Ovary (tissue), 3 donors: ENCODE measurements around the gene PLCB3.

ENCODE experiments used
- POLR2A ChIP-seq: fragments of 450-650 bp; IDR thresholded peaks from one replicate; pipeline ENCODE4 v1.6.1; 2017; ENCODE audit warnings: antibody characterized with exemption, mild to moderate bottlenecking, moderate library complexity
- TF ChIP-seq, protein P1 (sequence below), 3 donors: fragments of 450-650 bp in 2 of 3; fragments of 200-600 bp in 1 of 3; IDR thresholded peaks; one replicate each; pipeline versions ENCODE4 v1.5.1 to v1.8.0; 2016 to 2022; ENCODE audit warnings: antibody characterized with exemption in 3 of 3, mild to moderate bottlenecking in 1 of 3
- donor health status: DM: no; HTN: no; CAD: no.

DNA sequence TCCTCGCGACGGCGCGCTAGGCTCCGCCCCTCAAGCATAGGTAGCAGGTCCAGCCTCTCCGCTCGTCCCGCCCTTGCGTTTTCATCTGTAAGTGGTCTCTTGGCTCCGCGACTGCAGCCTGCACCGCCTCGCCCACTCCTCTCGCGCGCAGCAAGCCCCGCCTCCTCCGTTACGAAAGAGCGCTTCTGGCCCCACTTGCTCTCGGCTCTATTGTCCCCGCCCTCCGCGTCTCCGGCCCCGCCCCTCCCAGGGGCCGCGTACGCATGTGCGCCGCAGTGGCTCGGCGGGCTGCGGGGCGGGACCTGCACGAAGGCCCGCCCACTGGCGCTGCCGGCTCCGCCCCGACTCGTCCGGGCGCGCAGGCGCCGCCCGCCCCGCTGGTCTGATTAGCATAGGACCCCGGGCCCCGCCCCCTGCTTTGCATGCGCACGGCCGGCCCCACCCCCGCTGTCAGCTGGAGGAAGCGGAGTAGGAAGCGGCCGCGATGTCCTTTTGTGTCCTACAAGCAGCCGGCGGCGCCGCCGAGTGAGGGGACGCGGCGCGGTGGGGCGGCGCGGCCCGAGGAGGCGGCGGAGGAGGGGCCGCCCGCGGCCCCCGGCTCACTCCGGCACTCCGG is 53.9 kb downstream of the PLCB3 start, which contains the start of gene ESRRA:
- TF ChIP-seq, protein P1, sequence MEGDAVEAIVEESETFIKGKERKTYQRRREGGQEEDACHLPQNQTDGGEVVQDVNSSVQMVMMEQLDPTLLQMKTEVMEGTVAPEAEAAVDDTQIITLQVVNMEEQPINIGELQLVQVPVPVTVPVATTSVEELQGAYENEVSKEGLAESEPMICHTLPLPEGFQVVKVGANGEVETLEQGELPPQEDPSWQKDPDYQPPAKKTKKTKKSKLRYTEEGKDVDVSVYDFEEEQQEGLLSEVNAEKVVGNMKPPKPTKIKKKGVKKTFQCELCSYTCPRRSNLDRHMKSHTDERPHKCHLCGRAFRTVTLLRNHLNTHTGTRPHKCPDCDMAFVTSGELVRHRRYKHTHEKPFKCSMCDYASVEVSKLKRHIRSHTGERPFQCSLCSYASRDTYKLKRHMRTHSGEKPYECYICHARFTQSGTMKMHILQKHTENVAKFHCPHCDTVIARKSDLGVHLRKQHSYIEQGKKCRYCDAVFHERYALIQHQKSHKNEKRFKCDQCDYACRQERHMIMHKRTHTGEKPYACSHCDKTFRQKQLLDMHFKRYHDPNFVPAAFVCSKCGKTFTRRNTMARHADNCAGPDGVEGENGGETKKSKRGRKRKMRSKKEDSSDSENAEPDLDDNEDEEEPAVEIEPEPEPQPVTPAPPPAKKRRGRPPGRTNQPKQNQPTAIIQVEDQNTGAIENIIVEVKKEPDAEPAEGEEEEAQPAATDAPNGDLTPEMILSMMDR (IDR thresholded peaks at IDR 0.05): no peak
- TF ChIP-seq POLR2A: no peak
